GM19455 (cell line): ENCODE data around the gene GPR35.
"Not testable (repeated sequence)": the region's sequence is repeated elsewhere in the genome, so short reads cannot be mapped to it uniquely, and the experiment has no call there.

Source experiments
- ATAC-seq: cut with Tn5 transposase; IDR thresholded peaks from one replicate; pipeline ENCODE4 v1.9.1; 2021; ENCODE audit not compliant: unreplicated experiment

GPR35 gene

DNA sequence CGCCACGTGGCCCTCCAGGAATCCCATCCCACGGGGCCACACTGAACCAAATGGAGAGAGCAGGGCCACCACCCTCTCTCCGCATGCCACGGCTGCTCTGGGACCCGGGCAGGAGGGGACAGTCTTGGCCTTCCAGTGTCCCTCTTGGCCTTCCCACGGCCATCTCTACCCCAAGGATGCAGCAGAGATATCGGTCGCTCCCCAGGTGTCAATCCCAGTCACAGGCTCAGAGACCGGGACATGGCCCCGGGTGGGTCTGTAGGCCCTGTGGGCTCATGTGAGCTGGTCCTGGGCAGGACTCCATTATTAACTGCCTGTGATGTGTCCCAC, 23.5 kb upstream of the GPR35 start:
- no peak for ATAC-seq

DNA sequence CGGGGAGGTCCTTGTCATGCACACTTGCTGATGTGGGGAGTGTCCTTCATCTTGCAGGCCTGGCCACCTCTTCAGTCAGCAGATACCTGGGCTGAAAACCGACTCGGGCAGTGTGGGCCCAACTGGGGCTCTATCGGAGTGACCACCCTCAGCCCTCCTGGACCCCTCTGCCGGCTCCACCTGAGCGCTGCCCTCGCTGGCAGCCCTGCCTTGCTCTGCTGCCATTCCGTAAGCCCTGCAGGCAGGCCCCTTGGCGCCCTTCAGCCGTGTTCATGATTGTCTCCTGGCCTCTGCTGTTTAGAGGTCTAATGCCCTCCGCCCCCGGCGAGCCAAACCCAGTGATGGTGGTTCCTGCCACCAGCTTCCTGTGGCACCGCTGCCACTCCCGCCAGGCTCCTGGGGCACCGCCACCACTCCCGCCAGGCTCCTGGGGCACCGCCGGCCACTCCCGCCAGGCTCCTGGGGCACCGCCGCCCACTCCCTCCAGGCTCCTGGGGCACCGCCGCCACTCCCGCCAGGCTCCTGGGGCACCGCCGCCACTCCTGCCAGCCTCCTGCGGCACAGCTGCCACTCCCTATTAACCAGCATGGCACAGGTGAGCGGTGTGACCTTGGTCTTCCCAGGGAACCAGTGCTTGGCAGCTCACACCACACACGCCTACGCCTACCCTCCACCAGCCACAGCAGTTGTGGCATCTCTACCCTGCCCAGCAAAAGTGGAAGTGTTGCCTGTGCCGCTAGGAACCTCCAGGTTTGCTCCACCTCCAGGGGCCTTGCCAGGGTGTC, 22.8 kb upstream of the GPR35 start:
- no peak for ATAC-seq

DNA sequence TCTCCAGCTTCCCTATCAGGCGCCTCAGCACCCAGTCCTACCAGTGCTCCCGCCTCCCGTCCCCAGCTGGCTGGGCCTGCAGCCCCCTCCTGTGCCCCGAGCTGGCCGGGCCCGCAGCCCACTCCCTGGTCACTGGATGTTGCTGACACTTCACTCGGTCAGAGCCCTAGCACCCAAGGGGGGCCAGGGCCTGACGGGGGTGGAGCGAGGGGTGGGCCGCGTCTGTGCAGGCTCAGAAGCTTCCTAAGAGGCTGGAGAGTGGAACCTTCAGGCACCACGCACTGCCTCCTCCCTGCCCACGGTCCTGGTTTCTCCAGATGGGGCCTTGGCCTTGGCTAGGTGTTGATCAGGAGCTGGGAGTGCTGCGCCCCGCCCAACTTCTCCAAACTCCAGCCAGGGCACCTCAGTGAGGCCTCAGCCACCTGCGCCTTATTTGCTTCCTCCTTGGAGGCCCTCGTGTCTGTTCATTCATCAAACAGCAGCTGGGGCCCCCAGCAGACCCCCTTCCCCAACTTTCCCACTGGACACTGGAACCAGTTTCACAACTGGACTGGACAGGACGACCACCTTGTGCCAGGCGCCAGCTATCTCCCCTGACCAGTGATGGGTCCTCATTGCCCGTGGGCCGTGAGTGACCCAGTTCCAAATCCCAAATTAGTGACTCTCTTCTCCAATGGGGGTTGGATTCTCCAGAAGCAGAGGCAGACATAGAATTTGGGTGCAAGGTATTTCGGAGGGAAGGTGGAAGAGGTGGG, 22.0 kb upstream of the GPR35 start:
- no peak for ATAC-seq

DNA sequence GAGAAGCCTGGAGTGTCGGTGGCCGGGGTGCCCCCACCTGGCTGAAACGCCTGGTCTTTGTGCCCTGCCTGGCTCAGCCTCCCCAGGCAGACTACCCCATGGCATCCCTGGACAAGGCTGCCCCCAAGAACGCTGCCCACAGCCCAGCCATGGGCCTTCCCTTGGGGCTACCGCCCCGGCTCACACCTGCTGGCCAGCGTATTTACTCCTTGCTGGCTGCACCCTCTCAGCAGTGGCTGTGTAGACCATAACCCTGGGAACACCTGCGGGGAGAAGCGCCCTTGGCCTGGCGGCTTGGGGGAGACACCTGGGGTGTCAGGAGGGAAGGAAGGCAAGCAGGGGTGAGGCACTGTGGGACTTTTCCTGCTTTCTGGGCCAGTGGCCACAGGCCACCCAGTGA, 21.4 kb upstream of the GPR35 start:
- ATAC-seq = no peak

- ATAC-seq = no peak
Observed at GRCh38 chr2:240604291-240604938, 20.9 kb upstream of the GPR35 start.

DNA sequence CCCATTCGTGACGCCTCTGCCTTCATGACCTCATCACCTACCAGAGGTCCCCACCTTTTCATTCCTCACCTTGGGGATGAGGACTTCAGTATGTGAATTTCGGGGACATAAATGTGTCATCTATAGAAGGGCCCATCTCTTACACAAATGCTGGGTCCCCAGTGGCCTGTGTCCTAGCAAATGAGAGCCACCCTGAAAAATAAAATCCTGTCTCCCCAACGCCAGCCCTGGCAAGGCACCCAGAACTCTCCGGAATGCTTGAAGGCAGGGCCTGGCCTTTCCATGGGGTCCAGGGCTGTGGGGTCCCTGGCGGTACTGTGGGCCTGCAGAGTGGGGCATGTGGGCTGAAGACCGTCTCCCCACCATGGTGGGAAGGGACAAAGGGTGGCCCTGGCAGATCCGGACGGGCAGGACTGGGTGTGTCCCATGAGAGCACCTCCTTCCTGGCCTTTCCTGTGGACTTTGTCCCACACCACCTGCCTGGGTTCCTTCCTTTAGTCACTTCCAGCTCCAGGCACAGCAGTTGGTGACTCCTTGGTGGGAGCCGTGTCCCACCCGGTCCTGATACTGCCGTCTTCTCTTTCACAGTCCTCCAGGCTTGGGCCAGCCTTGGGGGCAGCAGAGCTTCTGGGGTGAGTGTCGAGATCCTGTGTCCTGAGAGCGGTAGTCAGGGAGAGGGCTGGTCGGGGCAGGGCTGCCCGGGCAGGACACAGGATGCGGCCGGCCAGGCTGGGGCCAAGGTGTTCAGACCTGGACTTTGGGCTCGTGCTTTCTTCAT, 20.2 kb upstream of the GPR35 start:
- no peak for ATAC-seq

GRCh38 chr2:240605867-240606743, 19.2 kb upstream of the GPR35 start:
- ATAC-seq = no peak

DNA sequence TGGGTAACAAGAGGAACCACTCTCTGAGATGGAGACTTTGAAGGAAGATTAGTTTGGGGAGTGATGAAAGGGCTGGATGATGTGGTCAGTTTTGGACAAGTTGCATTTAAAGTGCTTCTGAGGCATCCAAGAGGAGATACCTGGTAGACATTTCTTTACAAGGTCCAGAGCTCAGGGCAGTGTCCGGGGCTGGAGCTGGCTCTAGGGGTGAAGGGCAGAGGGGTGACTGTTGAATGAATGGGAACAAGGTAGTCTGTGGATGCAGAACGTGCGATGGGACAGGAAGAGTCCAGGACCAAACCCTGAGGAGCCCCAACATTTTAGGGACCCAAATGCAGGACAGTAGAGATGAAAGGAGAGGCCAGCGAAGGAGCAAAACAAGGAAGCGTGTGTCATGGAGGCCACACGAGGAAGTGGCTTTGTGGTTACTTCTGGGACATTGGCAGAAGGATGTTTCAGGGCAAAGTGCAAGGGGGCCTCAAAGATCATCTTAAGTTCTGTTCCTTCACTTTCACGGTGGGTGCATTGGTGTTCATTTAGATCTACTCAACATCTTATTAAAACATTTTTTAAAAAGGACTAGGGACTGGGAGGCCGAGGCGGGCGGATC, 13.6 kb upstream of the GPR35 start:
- no peak for ATAC-seq

GRCh38 chr2:240613781-240614180, 11.5 kb upstream of the GPR35 start:
- no peak for ATAC-seq

DNA sequence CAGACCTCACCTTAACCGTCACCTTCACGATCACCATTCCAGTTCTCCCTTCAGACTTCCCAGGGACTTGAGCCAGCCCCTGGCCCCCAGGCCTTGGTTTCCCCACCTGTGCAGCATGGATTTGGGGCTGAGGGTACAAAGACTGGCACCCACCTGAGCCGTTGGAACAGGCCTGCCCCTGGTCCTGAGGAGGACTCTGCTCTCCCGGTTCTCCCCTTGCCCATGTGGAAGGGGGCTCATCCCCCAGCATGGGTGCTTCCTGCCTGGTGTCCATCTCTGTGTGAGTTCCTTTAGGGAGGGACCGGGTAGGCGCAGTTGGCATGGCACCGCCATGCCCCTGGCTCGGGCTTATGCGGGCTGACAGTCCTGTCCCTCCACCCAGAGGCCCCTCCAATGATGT, 10.9 kb upstream of the GPR35 start:
- ATAC-seq = no peak

GRCh38 chr2:240615396-240615795, 9.9 kb upstream of the GPR35 start:
- no peak for ATAC-seq

- ATAC-seq = no peak
Observed at GRCh38 chr2:240615820-240616547, 9.3 kb upstream of the GPR35 start.

DNA sequence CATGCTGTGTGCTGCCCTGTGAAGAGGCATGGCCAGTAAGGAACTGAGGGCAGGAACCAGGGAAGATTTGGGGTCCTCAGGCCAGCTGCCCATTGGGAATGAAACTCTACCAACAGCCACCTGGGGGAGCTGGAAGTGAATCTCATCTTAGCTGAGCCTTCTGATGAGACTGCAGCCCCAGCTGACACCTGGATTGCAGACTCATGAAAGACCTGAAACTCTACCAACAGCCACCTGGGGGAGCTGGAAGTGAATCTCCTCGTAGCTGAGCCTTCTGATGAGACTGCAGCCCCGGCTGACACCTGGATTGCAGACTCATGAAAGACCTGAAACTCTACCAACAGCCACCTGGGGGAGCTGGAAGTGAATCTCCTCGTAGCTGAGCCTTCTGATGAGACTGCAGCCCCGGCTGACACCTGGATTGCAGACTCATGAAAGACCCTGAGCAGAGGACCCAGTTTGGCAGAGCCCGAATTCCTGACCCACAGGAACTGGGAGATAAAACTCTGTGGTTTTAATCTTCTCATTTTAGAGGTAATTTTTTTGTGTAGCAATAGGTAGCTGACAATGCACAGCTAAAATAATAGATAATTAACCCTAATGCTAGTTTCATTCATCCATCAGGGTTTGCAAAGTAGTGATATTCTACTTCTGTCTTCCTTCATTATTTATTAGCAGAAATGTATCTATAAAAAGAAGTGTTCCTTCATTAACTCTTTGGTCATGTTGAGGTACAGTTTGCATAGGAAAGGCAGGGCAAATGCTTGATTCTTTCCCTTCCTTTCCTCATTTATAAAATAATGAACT, 8.2 kb upstream of the GPR35 start:
- ATAC-seq = not testable (repeated sequence)

DNA sequence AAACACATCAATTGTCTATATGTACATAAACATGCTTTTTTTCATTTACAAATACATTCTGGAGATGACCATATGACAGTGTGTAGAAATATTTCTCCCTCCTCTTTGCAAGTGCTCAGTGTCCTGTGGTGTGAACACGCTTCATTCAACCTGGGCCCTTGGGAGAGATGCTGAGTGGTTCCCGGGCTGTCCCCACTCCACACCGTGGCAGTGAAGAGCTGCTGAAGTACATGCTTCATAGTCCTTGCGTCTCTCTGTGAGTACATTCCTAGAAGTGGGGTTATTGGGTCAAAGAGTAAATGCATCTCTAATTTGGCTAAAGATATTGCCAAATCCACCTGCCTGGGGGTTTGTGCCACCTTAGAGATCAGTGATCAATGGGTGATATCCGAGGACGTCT, 6.5 kb upstream of the GPR35 start:
- no peak for ATAC-seq

DNA sequence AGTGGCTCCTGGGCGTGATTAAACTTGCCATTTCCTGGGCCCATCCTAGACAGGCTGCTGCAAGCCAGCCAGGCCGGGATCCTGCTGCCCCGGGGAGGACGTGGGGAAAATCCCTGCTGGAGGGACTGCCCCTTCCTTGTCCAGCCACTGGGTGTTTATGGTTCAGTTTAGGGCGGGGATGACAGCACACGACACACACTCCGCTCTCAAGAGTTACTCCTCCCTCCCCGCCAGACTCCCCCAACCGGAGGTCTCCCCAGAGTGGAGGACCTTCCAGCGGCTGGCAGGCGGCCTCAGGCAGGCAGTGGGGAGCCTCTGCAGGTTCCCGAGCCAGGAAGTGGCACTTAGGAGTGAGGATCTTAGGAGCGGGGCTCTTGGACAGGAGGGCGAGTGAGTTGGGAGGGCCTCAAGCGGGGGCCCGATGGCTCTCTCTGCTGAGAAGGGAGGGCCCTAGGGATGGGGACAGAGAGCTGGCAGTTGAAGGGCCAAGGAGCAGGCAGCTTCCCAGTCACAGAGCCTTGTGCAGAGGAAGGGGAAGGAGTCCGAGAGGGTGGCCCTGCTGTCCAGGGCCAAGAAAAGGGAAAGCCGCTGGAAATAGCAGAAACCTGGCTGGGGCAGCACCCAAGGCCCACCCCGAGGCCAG, 5.7 kb upstream of the GPR35 start:
- ATAC-seq = no peak

DNA sequence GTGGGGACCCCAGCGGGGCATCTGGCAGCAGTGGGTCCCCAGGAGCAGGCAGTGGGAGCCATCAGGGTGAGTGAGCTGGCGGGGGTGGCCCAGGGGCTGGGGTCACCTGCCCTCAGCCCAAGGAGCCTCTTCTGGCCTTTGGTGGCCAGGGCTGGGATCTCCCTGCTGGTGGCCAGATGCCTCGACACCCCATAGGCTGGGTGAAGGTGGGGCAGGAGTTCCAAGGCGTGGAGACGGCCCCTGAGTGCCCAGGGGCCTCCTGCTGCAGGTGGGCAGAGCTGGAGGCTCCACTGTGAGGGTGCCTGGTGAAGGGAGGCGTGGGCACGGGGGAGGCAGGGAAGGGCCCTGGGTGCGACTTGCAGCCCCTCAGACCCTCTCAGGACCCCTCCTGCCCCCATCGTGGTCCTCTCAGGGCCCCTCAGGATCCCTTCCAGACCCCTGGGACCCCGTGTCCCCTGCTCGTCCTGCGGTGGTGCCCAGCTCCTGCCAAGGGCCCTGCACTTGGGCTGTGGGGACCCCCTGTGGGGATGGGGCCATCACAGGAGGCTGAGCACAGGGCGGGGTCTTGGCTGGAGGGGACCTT, 5.0 kb upstream of the GPR35 start:
- no peak for ATAC-seq

GRCh38 chr2:240620859-240621258, 4.4 kb upstream of the GPR35 start:
- ATAC-seq = no peak

- no peak for ATAC-seq
Observed at GRCh38 chr2:240622060-240622411, 3.2 kb upstream of the GPR35 start.
